ENCODE results near the gene INHBE.

INHBE gene

GRCh38 chr12:57452937-57453509 lies 2.1 kb upstream of the INHBE start:
- Mint-ChIP-seq H3K27me3 (no peaks in the 10 kb centered on the region), H3K9me3 (no peaks in the 10 kb centered on the region), H3K27ac (peak overlapping the region in 1 of 2 donors; percentile 93), H3K4me1 (peaks cover 51% of the 10 kb centered on the region), H3K4me3 (peak overlapping the region; percentile 22 to 36)
- ATAC-seq (no peak), DNase-seq (peak in 1 of 2 donors; percentile 48)

- Mint-ChIP-seq H3K27me3 (no peaks in the 10 kb centered on the region), H3K4me1 (peaks cover 62% of the 10 kb centered on the region), H3K9me3 (no peaks in the 10 kb centered on the region), H3K4me3 (peak overlapping the region; percentile 88 to 97), H3K27ac (peak overlapping the region; percentile 97)
- no peak for DNase-seq
- ATAC-seq = no peak
Measured at GRCh38 chr12:57454213-57454565, 918 bp upstream of the INHBE start.

- peaks cover 75% of the 10 kb centered on the region for H3K4me1 Mint-ChIP-seq
- peak in 1 of 2 donors; percentile 47 for DNase-seq
- H3K9me3 Mint-ChIP-seq = no peaks in the 10 kb centered on the region
- H3K4me3 Mint-ChIP-seq = peak overlapping the region; percentile 88 to 97
- peak overlapping the region; percentile 97 for H3K27ac Mint-ChIP-seq
- ATAC-seq = peak; percentile 25
- peaks cover 6% of the 10 kb centered on the region for H3K27me3 Mint-ChIP-seq
Measured at GRCh38 chr12:57455374-57456144, 452 bp downstream of the INHBE start.

GRCh38 chr12:57456145-57456700 lies 1.1 kb downstream of the INHBE start:
- peak; percentile 57 for ATAC-seq
- H3K9me3 Mint-ChIP-seq = no peaks in the 10 kb centered on the region
- peak; percentile 69 to 77 for DNase-seq
- H3K4me3 Mint-ChIP-seq = peak overlapping the region; percentile 88 to 97
- peak overlapping the region; percentile 36 to 97 for H3K27ac Mint-ChIP-seq
- H3K27me3 Mint-ChIP-seq = peaks cover 13% of the 10 kb centered on the region
- H3K4me1 Mint-ChIP-seq = peaks cover 81% of the 10 kb centered on the region

- H3K4me3 Mint-ChIP-seq = peak overlapping the region; percentile 88 to 97
- peaks cover 14% of the 10 kb centered on the region for H3K27me3 Mint-ChIP-seq
- H3K9me3 Mint-ChIP-seq = no peaks in the 10 kb centered on the region
- no peak for ATAC-seq
- no peak for DNase-seq
- peaks cover 87% of the 10 kb centered on the region for H3K4me1 Mint-ChIP-seq
- H3K27ac Mint-ChIP-seq = peak overlapping the region; percentile 19 to 59
Measured at GRCh38 chr12:57456737-57457490, 1.8 kb downstream of the INHBE start.

GRCh38 chr12:57458665-57459054 lies 3.6 kb downstream of the INHBE start:
- DNase-seq = no peak
- H3K27me3 Mint-ChIP-seq = peaks cover 14% of the 10 kb centered on the region
- peak overlapping the region; percentile 89 to 98 for H3K27ac Mint-ChIP-seq
- H3K4me1 Mint-ChIP-seq = peaks cover 91% of the 10 kb centered on the region
- peak overlapping the region; percentile 90 to 95 for H3K4me3 Mint-ChIP-seq
- no peaks in the 10 kb centered on the region for H3K9me3 Mint-ChIP-seq
- ATAC-seq = no peak

- Mint-ChIP-seq H3K27ac (peak overlapping the region; percentile 89 to 98), H3K4me3 (peak overlapping the region; percentile 90 to 95), H3K9me3 (no peaks in the 10 kb centered on the region), H3K4me1 (peaks cover 96% of the 10 kb centered on the region), H3K27me3 (peaks cover 14% of the 10 kb centered on the region)
- peak; percentile 96 to 97 for DNase-seq
- ATAC-seq = peak; percentile 74
Measured at GRCh38 chr12:57459055-57459749, 4.1 kb downstream of the INHBE start.

- Mint-ChIP-seq H3K4me1 (peaks cover 97% of the 10 kb centered on the region), H3K27ac (peak within 1 kb of the TSS; percentile 89 to 98), H3K4me3 (peak within 1 kb of the TSS; percentile 90 to 95), H3K27me3 (peaks cover 14% of the 10 kb centered on the region), H3K9me3 (no peaks in the 10 kb centered on the region)
- ATAC-seq (no peak), DNase-seq (no peak)
Measured at GRCh38 chr12:57459750-57460467, 4.8 kb downstream of the INHBE start, which contains the start of gene GLI1. Gene GLI1, plus strand, starts transcription at chr12:57459785. Its CDS starts 3,907 bp downstream, at chr12:57463692.

- no peak for DNase-seq
- no peak for ATAC-seq
Measured at GRCh38 chr12:57460468-57460784, 5.3 kb downstream of the INHBE start.

GRCh38 chr12:57460841-57461275 lies 5.8 kb downstream of the INHBE start:
- H3K9me3 Mint-ChIP-seq = no peaks in the 10 kb centered on the region
- peak overlapping the region; percentile 81 to 86 for H3K4me3 Mint-ChIP-seq
- H3K27ac Mint-ChIP-seq = no peak overlapping the region
- DNase-seq (no peak), ATAC-seq (no peak)
- H3K27me3 Mint-ChIP-seq = peaks cover 14% of the 10 kb centered on the region
- peaks cover 98% of the 10 kb centered on the region for H3K4me1 Mint-ChIP-seq

More at GRCh38 chr12:57460468-57460784, 5.3 kb downstream of the INHBE start:
- H3K4me3 Mint-ChIP-seq = peak overlapping the region; percentile 81 to 90
- no peak overlapping the region for H3K27ac Mint-ChIP-seq
- H3K4me1 Mint-ChIP-seq = peaks cover 98% of the 10 kb centered on the region
- H3K9me3 Mint-ChIP-seq = no peaks in the 10 kb centered on the region
- peaks cover 14% of the 10 kb centered on the region for H3K27me3 Mint-ChIP-seq

- Mint-ChIP-seq H3K4me3 (peak overlapping the region; percentile 81 to 86), H3K4me1 (peaks cover 94% of the 10 kb centered on the region), H3K27me3 (peaks cover 14% of the 10 kb centered on the region), H3K27ac (no peak overlapping the region), H3K9me3 (no peaks in the 10 kb centered on the region)
- ATAC-seq = no peak
- DNase-seq = peak in 1 of 2 donors; percentile 49
Measured at GRCh38 chr12:57461276-57461916, 6.3 kb downstream of the INHBE start.

GRCh38 chr12:57461917-57462250 lies 6.8 kb downstream of the INHBE start:
- DNase-seq (no peak), ATAC-seq (no peak)
- peak overlapping the region; percentile 81 to 86 for H3K4me3 Mint-ChIP-seq
- H3K27me3 Mint-ChIP-seq = peaks cover 14% of the 10 kb centered on the region
- no peaks in the 10 kb centered on the region for H3K9me3 Mint-ChIP-seq
- peaks cover 89% of the 10 kb centered on the region for H3K4me1 Mint-ChIP-seq
- no peak overlapping the region for H3K27ac Mint-ChIP-seq

- Mint-ChIP-seq H3K4me3 (peak overlapping the region; percentile 81 to 86), H3K4me1 (peaks cover 84% of the 10 kb centered on the region), H3K9me3 (no peaks in the 10 kb centered on the region), H3K27ac (peak overlapping the region; percentile 13 to 48), H3K27me3 (peaks cover 14% of the 10 kb centered on the region)
- ATAC-seq (peak; percentile 82), DNase-seq (peak; percentile 92 to 93)
Measured at GRCh38 chr12:57462251-57462911, 7.3 kb downstream of the INHBE start.

GRCh38 chr12:57462912-57463253 lies 7.8 kb downstream of the INHBE start:
- Mint-ChIP-seq H3K4me1 (peaks cover 79% of the 10 kb centered on the region), H3K9me3 (no peaks in the 10 kb centered on the region), H3K27ac (peak overlapping the region in 1 of 2 donors; percentile 48), H3K4me3 (peak overlapping the region in 1 of 2 donors; percentile 81), H3K27me3 (peaks cover 14% of the 10 kb centered on the region)
- DNase-seq (no peak), ATAC-seq (no peak)
